GM18858 (cell line): ENCODE data around the gene IMMP2L.
A peak's percentile ranks its signal among the peaks of the same experiment; 100 is the strongest.
"Not testable (repeated sequence)": the region's sequence is repeated elsewhere in the genome, so short reads cannot be mapped to it uniquely, and the experiment has no call there.

Source experiments
- ATAC-seq: cut with Tn5 transposase; IDR thresholded peaks from one replicate; pipeline ENCODE4 v1.9.1; 2021; ENCODE audit not compliant: unreplicated experiment

IMMP2L gene

DNA sequence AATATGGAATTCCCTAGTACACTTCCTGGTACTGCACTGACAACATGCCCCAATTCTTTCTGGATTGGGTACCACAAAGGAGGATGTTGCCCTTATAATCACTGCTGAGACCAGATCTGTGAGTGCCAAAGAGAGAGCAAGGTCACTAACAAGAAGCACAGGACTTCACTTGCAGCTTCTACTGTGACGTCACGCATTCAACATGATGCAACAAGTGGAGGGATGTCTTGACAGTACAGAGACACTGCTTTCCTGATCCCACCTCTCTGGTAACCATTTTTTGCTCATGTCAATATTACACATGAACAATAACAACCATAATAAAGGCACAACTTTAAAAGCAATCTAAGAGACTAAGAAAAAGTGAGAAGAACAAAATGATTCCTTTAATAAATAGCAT, 885.5 kb downstream of the IMMP2L start:
- ATAC-seq: no peak

DNA sequence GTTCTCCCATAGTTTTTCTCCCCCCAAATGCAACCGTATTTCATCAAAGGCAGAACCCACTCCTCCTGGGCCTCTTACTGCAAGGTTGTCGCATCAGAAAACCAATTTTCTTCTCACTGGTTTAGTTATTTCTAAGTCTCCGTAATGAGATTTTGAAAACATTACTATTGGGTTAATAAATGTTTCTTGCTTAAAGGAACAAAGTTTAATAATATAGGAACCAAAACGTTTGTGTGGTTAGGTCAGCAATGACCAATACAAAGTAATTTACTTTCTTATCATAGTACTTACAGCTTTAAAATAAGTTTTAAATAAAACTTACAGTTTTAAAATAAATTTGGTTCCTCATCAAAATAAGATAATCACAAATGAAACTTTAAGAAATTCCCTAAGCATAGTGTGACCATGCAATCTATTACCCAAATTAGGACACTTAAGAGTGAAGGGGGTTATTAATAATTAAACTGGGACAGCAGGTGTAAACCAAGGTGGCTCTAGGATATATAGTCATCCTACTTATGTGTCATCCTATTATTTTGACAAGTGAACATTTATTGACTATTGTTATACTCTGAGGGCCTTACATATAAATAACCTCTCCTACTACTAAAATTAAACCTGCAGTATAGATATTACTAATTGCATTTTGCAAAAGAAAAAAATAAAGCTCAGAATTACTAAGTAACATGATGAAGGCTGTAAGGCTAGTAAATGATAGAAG, 886.7 kb downstream of the IMMP2L start:
- peak; percentile 57 for ATAC-seq

DNA sequence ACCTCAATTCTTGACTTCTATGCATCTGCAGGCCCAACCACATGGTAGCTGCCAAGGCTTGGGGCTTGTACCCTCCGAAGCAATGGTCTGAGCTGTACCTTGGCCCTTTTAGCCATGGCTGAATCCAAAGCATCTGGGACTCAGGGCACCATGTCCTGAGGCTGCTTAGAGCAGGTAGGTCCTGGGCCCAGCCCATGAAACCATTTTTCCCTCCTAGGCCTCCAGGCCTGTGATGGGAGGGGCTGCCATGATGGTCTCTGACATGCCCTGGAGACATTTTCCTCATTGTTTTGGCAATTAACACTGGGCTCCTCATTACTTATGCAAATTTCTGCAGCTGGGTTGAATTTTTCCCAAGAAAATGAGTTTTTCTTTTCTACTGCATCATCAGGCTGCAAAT, 889.1 kb downstream of the IMMP2L start:
- ATAC-seq: no peak

DNA sequence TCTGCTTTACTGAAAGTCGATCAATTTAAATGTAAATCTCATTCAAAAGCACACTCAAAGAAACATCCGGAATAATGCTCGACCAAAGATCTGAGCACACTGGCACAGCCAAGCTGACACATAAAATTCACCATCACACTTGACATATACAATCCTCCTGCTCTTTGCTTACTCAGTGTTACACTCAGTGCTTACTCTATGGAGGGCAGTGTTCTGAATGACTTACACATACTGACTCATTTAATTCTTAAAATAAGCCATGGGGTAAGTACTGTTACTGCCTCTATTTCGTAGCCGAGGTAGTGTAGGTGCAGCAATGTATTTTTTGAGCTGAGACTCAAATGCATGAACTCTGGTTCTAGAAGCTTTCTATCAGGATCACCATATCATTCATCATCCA, 892.9 kb downstream of the IMMP2L start:
- no peak for ATAC-seq

DNA sequence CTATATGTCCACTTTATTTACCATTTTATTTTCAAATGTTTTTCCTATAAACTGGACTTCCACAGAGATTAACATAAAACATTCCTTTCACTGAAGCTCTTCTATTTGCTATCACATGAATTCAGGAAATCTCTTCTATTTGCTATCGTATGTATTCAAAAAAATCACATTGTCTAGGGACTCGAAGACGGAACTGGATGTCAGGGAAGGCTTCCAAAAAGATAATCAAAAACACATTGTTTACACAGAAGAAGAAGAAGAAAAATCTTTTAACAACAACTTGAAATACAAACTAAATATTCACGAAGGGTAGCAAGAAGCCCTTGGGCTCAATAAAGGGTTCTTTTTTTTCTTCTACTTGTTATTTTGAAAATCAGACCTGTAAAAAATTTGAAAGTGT, 897.5 kb downstream of the IMMP2L start:
- no peak for ATAC-seq

DNA sequence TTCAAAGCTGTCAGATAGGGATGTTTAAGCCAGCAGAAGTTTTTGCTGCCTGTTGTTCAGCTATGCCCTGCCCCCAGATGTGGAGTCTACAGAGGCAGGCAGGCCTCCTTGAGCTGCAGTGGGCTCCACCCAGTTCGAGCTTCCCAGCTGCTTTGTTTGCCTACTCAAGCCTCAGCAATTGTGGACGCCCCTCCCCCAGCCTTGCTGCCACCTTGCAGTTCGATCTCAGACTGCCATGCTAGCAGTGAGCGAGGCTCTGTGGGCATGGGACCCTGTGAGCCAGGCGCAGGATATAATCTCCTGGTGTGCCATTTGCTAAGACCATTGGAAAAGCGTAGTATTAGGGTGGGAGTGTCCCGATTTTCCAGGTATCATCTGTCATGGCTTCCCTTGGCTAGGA, 901.7 kb downstream of the IMMP2L start:
- ATAC-seq: not testable (repeated sequence)

DNA sequence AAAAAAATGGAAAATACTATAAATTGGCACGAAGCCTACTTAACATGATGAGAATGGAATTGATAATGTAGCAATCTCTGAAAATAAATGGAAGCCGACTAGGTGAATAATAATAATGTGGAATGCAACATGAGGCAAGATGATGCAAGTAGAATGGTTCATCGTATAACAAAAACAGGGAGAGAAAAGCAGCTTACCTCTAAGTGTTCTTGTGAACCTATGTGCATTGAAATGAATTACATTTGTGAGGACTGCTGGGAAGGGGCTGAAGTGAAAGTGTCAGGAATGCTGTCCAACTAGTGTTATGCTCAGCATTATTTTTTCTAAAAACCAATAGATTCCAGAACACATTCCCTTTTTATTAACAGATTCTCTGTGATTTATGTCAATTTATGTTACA, 912.0 kb downstream of the IMMP2L start:
- no peak for ATAC-seq

DNA sequence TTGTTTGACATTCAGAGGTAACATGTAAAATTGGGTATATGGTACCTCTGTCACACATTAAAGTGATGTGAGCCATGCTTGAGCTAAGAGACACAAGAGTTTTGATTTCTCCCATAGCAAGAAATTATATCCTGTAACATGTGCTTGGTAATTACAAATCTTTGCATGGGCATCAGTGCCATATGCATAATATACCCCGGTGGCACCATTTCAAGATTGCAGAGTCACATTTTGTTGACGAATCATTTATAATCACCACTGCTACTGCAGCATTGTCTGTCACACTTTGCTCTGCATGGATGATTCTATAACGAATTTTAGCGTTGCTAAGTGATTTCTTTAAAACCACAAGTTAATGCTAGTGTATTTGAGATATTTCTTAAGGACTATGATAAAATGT, 915.0 kb downstream of the IMMP2L start:
- ATAC-seq: no peak

DNA sequence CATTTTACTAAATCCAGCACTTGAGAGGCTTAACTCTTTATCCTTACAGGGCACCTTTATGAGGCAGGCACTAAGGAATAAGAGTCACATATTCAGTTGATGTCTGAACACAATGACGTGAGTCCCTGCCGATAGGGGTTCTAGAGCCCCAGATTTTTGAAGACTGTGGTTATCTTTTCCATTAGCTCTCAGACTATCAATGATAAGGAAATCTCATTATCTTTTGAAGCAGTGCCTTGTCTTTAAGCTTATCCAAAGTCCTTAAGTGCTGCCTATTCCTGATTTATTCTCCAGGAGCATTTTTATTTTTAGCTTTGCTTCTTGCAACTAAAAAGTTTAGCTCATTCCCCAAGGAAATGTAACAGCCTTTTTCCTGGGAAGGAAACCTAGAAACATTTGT, 915.5 kb downstream of the IMMP2L start:
- ATAC-seq: no peak

DNA sequence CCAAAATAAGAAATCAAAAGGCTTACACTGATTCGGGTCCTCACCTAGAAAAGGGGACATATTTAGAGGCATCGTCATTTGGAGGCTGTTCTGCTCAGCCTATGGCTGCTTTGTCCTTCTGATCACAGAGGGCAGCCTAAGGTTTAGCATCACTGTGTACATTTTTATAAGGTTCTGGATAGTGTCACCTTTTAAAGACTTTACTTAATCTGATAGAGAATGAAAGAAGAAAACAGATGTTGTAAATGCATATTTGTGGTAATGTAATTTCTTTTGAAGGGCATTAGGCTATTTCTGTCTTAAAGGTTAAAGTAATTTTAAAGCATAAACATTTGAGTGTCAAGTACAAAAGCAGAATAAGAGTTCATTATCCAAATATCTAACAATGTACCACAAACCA, 916.7 kb downstream of the IMMP2L start:
- ATAC-seq: no peak

DNA sequence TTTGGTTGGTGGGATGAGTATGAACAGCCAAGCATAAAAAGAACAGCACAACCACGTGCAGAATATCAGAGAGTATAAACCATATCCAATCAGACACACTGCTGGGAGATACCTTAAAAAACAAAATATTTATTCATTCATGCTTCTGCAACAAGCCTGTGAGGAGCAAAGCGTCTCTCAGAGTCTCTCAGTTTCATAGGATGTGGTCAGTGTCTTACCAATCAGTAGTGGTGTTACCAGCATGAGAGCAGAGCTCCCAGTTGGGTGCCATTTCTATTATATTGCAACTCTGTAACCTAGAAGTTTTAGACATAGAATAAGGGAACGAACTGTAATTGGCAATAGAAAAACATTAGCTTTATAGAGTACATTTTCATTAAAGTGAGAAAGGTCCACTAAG, 917.2 kb downstream of the IMMP2L start:
- ATAC-seq: peak; percentile 66

DNA sequence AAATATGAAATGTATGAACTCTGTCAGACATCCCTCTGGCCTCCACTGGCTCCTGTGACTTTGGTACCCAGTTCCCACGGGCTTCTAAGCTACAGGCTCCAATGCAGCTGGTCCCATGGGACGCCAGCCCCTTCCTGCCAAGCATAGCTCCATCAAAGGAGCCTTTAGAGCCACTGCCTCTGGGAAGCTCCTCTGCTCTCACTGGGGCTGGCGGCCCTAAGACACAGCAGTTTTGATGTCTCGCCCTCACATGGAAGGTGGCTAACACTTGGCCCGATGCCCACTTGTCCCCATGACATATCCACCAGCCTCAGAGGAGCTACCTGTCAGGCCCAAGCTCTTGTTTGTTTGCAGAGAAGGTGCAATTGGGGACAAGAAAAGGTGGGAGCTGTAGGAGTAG, 925.0 kb downstream of the IMMP2L start:
- ATAC-seq: no peak

DNA sequence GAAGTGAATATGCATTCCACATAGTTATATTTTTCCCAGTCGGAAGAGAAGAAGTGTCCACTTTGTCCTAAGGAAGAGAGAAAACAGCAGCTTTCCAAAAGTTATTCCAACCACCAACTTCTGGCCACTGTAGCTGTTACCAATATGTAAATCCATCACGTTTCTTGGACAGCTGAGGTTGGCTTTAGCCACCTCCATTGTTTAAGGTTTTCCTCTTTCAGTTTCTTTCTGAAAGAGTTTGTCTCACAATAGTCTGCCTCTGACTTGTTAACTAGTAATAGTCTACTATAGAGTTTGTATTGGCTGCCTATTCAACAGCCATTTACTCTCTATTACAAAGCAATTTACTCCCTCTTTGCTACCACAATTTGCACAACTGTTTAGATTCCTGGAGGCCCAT, 929.0 kb downstream of the IMMP2L start:
- ATAC-seq: no peak

DNA sequence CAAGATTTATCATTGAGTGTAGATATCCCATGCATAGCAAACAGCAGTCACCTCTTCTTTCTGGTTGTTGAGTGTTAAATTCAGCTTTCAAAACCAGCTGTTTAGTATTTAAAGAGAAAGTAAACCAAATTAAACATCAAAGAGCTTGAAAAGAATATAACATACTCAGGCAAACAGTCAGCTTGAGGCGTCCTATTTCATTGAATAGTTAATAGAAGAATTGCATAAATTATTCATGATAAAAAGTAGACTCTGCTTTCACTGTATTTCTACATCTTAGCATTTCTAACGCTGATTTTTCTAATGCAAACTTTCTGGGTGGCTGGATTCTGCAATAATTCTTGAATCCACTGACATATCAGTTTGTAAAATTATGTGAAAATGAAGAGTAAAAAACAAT, 935.9 kb downstream of the IMMP2L start:
- no peak for ATAC-seq

DNA sequence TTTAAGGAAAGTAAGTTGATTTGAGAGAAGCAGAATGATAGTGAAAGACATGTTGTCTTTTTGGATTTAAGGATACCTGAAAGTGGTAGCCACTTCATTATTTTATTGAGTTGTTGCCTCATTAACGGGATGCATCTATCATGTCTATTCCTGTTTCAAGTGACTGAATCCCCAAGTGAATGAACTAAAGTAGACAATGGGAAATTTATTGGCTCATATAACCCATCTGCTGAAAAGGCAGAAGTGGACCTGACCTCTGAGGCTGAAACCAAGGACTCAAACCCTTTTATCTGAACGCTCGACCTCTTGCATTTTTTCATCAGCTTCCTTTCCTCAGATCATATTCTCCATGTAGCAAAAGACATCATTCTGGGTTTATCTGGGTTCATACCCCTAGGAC, 937.0 kb downstream of the IMMP2L start:
- no peak for ATAC-seq

DNA sequence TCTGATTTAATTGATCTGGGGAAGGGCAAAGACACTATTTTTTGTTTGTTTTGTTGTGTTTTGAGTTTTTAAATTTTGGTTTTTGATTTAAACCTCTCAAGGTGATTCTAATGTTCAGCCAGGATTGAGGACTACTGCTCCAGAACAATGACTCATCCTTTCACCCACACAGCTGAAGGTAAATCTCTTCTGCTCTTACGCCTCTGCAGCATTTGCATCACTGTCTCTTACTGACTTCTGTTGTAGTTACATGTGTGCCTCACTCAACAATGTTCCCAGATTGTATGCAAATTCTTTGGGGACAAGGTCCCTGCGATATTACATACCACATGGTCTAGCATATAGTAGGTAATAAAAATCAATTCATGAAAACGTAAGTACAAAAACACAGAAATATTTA, 938.9 kb downstream of the IMMP2L start:
- ATAC-seq: no peak

DNA sequence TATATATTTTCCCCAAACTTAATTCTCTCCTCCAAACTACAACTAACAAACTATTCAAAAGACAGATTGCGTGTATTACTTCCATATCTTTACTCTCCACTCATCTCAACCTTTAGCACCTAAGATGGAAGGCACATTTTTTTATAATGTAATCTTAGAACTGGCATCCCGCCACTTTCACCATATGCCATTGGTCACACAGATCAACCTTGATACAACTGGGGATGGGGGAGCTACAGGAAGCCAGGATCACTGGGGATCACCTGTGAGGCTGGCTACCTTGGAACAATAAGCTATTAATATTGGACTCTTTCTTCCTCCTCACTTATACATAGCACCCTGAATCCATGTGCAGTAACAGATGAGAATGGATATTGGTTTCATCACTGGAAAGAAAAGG, 941.0 kb downstream of the IMMP2L start:
- no peak for ATAC-seq

DNA sequence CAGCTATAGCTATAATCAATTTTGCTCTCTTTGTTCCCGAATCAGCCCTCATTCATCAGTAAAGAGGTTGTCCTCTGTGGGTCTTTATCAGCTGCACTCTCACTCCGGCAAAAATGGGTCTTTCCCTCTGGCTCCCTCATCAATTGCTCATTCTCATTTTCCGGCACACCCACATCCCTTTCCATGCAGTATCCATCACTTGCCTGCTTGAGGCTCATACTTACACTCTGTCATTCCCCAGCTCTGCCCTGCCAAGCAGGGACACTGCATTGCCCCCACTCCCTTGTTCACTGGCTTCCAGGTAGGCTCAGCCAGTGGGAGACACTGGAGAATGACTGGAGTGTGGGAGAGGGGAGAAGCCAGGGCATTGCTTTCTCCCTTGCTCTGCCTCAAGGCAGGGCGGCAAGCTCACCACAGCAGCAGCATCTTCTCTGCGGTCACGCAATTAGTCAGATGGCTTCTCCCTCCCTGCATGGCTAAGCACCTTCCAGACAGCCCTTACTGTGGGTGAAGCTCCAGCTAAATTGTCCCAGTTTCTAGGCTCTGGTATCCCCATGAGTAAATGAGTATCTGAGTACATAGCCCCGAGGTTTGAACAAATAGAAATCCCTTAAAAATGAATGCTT, 942.1 kb downstream of the IMMP2L start:
- no peak for ATAC-seq
